Stimulated activated CD4-positive, alpha-beta T cell treated with anti-CD3 and anti-CD28 coated beads, TNF-alpha, amount 100 ng/mL, for 48 hours (primary cell): ENCODE data around the gene TOX2.

ENCODE experiments used
- DNase-seq, 3 donors: peaks; one replicate each; pipeline ENCODE4 v3.0.0-alpha.2; 2020; ENCODE audit warnings: low read depth in 3 of 3

The TOX2 gene

DNA sequence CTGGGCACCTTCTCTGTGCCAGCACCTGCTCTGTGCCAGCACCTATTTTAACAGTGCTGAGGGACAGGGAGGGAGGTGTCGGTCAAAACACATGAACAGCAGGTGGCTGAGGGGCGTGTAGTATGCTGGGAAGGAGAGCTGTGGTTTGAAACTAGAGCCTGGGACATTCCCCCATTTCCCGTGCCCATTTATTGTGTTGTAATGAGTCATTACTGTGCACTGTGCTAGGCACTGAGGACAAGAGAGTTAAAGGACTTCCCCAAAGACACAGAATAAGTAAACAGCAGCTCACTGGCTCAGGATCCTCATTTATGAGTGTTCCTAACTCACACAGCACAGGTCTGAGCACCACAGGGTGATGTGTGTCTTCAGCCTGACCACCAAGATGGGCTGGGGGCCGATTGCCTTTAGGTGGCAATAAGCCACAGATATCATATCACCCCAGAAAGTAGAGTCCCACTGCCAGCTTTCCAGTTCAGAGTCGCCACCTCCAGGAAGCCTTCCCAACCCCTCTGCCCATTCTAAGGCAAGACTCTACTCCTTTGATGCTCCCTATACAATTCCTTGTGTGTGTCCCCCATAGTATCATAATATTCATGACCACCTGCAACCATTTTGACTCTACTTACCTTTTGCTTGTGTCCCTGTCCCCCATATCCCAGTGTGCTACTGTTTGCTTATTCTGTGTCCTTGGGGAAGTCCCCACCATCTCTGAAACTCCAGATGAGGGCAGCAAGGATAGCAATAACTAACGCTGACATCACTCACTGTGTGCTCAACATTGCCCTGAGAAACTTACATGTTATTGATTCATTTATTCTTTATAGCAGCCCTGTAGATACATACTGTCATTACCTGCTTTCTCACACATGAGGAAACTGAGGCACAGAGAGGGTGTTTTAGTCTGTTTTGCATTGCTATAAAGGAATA, 87.3 kb downstream of the TOX2 start:
- no peak for DNase-seq

DNA sequence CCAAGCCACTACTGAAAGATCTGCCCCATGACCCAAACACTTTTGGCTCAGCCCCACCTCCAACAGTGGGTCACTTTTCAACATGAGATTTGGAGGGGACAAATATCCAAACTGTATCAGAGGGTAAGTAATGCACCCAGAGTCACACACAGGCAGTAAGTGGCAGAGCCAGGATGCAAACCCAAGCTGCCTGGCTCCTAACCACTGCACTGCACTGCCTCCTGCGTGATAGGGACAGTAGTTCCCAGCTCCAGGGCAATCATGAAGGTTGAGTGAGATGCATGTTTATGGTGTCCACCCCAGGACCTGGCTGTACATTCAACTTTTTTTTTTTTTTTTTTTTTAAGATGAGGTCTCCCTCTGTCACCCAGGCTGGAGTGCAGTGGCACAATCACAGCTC, 88.2 kb downstream of the TOX2 start:
- no peak for DNase-seq

DNA sequence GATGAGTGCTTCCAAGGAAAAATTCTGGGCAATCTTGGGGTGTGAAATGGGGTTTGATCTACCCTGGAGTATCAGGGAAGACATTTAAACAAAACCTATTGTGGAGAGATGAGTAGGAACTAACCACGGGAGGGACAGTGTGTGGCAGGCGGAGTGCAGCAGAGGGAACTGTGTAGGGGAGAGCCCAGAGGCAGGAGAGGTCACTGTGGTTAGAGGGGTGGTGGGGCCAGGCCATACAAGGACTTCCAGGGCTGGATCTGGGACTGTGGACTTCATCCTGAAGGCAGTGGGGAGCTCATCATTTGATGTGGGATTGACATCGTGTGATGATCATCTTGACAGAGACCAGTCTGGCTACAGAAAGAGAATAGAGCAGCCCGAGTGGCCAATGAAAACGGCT, 89.0 kb downstream of the TOX2 start:
- DNase-seq, result no peak

DNA sequence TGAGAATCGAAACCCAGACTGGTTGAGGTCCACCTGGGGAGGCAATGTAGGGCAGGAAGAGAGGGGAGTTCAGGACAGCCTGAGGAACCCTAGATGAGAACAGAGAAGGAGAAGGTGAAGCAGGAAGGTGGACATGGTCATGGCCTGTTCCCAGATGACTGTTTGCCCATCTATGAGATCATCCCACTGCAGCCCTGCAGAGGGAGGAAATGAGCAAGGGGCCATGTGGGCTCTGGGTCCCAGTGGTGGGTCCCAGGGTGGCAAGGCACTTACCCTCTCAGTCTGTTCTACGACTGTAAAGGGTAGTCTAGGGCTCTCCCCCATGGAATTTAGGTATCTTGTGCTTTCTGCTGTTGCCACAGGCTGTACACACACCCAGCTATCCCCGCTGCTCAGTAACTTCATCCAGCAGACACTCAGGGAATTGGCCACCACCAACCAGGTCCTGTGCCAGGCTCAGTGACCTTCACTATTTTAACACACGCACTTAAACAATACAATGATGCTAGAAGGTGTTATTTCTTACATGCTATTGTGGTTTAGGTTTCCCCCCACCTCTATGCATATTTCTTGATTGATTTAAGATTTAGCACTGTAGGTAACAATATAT, 89.8 kb downstream of the TOX2 start:
- DNase-seq, result no peak

DNA sequence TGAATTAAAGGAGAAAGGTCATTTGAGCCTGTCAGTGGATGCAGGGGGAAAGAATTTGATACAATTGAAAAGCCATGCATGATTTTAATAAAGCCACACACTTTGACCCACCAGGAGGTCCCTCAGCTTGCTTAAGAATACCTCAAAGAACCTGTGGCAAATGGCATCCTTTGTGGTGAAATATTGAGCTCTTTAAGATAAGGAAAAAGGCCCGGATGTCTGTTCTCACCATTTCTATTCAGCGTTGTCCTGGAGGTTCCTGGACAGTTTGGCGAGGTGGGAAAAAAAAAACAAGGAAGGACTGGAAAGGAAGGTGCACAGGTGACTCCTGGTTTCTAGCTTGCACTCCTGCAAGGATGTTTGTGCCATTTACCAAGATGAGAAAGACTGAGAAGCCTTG, 91.0 kb downstream of the TOX2 start:
- DNase-seq, result no peak

DNA sequence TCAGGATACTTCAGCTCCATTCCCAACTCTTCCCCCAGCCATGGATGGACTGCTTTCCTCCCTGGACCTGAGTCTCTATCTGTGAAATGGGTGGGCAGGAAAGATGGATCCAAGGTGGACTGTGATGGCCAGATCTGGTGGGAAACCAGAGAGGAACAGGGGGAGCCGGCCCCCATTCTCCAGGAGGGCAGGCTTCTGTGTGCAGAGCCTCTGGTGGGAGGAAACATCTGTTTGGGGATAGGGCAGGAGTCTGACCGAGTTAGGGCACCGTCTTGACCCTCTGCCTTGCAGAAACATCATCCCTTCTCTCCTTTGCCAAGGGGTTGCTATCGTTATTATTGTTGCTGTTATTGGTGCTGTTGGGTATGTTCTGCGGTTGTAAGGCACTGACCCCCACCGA, 91.5 kb downstream of the TOX2 start:
- DNase-seq, result no peak

DNA sequence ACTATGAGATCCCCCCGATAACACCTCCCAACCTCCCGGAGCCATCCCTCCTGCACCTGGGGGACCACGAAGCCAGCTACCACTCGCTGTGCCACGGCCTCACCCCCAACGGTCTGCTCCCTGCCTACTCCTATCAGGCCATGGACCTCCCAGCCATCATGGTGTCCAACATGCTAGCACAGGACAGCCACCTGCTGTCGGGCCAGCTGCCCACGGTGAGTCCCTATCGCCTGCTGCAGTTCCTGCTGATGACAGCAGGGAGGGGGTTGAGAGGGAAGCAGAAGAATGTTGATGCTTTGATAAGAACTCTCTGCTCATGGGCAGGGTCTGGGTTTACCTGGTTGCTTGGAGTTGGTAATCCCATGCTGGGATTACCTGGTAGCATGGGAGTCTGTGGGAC, 91.9 kb downstream of the TOX2 start:
- no peak for DNase-seq

DNA sequence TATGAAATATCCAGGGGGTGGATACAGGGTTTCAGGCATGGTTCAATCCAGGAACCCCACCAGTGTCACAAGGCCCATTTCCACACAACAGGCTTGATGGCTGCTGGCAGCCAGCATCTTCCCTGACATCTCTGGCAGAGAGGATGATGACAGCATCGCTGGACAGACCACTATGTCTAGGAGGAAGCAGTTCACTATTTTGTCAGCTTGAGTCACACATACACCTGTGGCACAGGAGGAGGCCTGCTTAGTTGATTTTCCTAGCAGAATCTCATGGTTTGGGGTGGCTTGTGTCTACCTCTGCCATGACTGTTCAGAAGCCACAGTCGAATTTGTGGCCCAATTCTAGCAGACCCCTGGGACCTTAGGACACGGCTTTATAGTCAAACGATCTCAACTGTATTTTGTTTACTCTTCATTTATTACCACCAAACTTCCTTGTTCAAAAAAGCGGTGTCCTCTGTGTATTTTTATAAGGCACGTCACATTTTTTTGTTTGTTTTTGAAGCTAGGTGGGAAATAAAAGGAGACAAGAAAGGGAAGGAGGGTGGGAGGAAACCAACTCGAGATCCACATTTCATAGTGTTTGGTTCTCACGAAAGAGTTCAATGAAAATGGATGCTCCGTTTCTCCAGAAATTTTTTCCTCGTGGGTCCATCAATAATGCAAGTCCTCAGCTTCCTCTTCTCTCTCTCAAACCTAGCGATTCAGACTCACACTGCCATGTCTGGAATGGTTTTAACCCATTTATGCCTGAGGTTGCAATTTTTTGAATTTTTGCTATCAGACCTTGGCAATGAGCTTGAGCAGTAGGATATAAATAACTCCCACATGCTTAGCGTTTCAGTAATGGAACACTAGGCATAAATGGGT, 94.4 kb downstream of the TOX2 start:
- no peak for DNase-seq

DNA sequence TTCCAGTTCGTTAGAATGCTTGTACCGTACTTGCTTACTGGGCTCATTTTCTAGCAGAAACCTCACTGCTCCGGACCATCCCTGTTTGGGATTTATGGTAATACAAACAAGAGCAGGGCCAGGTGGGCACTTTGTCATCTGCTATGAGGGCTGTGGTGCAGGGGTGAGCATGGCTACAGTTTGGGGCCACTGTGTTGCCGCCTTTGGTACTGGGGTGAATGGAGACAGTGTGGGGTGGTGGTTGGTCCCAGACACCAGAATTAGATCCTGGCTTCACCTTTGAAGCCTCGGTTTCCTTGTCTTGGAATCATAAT, 95.0 kb downstream of the TOX2 start:
- no peak for DNase-seq

DNA sequence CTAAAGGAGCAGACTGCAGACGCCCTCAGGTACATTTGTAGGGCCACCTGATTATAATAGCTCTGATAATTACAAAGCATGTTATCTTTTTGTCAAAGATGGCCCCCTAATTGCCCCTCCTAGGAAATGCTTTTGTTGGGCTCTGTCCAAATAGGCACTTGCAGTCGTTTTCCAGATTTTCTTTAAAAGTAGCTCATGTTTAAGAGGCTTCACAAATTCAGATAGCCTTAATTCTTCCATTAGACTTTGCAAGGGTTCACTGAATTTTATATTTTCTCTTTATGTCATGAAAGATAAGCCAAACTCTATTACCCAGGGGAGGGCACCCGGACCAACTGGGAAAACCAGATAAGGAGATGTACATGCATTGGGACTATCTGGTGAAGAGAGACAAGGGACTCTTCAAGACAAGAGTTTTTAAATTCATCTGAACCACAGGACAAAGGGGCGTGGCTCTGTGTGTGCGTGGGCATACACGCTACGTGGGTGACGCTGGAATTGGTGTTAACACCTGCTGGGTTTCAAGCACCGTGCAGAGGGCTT, 95.6 kb downstream of the TOX2 start:
- DNase-seq, result no peak

DNA sequence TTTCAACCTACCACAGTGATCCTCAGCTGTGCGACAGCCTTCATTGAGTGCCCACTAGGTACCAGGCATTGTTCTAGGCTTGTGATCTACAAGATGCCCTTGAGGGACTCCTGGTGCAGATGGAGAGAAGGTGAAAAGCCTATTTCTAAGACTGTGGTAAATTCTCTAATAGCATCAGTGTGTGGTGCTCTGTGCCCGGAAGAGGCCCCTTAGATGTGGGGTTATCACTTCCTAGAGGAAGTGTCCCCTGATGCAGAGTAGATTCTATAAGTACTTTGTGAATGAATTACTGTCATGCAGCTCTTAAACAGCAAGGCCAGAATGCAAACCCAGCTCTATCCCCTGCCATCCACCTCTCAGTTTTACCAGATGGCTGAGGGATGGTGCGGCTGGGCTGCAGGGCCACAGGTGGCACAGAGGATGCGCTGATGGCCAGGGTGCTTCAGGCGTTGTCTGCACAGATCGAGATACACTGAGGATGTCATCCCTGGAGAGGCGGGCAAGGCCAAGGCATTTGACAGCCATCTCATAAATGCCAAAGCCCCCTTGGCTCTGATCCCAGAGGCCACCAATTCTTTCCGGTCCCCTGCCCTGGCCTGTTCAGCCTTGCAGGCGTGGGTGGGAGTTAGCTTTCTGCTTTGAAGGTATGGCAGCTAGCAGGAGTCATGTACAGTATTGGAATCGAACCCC, 96.7 kb downstream of the TOX2 start:
- no peak for DNase-seq

DNA sequence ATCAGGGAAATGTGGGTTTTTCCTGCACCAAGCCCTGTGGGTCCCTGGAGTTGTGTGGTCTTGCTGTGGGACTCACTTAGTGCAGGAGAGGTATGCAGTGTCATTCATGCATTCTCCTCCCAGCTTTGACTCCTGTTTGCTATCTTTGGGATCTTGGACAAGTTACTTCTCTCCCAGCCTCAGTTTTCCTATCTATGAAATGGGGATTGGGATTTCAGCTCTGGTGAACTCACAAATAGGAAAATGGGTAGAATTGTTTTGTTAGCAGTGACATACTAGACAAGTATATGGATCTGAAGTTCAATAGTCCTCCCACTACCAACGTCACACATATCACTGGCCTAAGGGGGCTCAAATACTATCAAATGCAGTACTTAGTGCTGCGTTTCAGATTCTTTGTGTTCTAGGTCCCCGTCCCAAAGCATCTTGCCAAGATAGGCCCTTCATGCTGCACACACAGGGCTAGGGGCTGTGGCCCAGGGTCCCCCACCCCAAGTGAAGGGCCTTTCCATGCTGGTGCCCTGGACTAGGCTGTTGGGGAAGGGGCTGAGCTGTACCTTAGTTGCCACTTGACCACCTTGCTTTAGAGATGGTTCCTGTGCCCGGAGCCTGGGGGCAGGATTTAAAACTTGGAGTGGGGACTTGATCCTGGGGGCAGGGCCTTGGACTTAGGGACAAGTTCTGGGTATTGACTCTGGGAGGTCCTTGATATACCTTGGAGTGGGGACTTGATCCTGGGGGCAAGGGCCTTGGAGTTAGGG, 98.0 kb downstream of the TOX2 start:
- DNase-seq, result no peak

DNA sequence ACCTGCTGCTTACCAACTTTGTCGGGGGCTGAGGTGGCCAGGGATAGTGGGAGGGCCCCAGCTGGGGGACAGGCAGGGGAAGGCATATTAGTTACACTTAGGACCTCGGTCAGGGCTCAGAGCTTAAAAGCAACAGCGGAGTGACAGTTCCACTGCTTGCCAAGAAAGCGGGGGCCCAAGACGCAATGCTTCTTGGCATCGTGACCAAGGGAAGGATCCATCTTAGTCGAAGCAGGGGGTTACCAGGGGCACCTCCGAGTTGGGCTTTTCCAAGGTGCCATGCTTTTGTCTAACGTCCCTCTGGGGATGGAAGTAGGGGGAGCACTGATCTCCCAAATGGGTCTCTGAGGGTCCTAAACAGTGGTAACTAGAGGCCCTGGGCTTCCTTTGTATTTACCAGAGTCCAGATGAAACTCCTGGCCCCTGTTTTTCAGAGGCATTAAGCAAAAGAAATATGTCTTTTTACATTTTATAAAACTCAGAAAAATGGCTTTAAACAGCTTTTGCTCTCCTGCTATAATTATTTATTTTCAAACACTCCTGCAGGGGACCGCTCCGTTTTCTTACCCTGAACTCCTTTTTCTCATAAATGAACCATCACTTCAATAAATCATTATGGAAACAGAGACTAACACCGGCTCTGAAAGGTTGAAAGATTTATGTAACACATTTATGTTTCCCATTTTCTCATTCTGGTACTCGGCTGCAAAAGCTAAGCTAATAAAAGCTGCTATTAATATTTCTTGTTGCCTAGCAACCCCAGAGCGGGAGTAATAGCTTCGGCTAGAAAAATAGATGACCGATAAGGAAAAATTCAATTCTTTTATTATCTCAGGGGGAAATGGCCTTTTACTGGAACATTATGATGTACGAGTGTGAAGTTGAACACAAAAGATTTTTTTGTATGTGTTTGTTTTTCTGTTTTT, 100.4 kb downstream of the TOX2 start:
- DNase-seq, result no peak

DNA sequence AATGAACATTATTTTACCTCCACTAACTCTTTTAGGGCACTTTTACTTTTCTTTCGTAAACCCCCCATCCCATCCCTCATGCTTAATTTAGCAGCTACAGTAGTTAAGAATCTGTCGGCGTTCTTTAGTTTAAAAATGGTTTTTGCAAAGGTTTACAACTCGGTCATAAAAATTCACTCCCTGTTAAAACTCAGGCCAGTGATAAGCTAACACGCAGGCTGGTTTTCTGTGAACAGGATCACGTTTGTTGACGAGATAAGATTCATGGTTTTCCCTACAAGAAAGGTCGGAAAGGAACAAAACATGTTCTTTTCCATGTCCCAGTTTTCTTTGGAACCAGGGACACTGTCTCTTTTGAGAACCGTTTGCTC, 101.1 kb downstream of the TOX2 start:
- no peak for DNase-seq

DNA sequence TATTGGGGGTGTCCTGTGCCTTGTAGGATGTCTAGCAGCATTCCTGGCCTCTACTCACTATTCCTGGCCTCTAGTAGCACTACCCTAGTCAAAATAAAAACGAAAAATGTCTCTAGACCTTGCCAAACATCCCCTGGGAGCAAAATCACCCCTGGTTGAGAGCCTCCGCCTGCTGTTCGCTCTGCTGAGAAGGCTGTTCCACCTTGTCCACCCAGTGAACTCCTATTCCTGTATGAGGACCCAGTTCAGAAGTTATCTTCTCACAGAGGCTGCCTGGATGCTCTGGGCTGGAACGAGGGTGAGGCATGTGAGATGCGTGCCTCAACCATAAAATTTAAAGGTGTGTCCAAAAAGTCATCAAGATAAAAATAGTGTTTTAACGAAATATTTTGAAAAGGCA, 101.9 kb downstream of the TOX2 start:
- DNase-seq, result no peak

DNA sequence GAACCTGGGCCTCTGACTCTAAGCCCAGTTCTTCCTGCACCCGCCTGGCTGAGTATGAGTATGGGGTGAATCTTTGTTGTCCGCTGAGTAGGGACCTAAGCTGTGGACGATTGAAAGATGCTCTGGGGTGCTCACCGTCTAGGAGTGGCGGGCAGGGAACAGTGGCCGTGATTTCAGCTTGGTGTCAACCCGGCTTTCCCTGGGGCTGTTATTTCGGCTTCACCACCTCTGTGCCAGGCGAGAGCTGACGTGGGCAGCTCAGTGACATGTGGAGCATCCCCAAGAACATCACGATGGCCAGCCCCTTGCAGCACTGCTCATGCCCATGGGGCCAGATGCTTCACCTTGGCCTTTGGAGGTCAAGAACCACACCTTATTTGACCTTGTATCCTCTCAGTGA, 102.6 kb downstream of the TOX2 start:
- DNase-seq, result no peak

DNA sequence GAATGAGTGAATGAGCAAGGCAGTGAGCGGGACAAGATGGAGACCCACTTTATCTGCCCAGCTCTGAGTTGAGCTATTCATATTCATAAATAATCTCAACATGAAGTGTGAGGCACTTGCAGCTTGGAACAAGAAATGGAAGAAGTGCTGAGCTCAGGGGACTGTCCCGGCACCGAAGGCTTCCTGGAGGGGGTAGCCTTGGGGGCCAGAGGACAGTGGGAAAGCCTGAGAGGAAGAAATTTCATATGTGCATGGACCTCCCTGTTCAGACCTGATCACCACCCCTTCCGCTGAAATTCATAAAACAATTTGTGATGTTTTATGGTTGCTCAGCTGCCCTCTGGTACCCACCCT, 103.2 kb downstream of the TOX2 start:
- DNase-seq, result no peak

DNA sequence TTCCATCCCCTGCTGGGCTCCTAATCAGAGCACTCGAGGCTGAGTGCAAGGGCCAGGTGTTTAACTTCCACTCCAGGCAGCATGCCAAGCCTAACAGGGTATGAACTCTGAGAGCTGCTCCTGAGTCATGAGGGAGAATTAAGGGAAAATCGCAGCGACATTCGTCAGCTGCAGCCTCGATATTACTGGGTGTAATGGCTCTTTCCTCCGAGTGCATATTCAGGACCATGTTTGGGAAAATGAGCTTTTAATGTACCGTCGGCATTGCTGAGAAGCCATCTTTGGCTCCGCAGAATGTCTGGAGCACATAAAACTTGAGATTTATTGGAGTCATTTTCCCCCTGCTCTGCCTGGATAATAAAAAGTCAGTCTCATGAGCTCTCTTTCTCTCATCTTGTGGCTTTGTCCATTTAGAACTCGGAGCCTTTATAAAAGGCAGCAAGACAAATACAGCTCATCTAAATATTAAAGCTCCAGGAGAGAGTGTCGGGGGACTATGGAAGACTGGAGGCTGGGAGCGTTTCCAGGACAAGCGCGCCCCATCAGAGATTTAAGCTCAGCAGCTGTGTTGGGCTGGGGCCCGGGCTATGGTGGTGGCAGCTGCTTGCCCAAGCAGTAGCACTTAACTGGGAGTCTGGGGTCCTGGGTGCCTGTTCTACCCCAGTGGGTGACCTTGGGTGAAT, 103.7 kb downstream of the TOX2 start:
- no peak for DNase-seq

DNA sequence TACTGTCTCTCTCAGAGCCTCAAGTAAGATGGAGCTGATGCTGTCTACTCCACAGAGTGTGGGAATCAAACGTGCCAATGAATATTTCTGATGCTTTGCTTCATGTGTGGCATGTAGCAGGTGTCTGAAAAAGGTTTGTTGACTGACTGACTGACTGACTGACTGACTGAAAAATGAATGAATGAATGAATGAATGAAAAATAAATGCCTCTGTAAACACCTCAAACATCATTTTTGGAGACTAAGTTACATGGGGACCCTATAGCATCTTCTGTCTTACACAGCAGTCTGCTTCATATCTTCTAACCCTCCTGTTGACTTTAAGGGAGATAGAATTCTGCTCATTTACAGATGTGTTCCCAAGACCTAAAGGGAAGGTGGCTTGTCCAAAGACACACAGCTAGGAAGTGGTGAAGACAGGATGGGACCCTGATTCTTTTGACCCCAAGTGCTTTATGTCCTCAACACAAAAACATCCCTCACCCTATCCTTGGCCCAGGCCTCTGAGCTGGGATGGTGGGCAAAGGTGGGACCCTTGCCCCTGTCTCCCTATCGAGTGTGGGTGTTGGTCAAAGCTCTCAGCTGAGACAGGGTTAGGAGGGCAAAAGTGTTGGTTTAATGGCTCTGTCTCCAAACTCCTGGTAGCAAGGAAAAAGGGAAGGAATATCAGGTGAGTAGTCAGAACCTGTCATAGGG, 104.4 kb downstream of the TOX2 start:
- no peak for DNase-seq
